DOHH2 (cell line): ENCODE measurements around the gene ARHGEF7.

Experiments
- EZH2phosphoT487 ChIP-seq: fragments of 200-600 bp; sonication (generic); IDR thresholded peaks from 2 replicates; pipeline ENCODE4 v1.6.1; 2017; ENCODE audit warnings: borderline replicate concordance, mild to moderate bottlenecking, antibody characterized with exemption, low read length, moderate library complexity, mixed read lengths
- TF ChIP-seq, protein P1 (sequence below): fragments of 200-600 bp; sonication (generic); IDR thresholded peaks from one replicate; pipeline ENCODE4 v1.5.1; 2014; ENCODE audit warnings: antibody characterized with exemption, mild to moderate bottlenecking, low read depth, low read length; ENCODE audit not compliant: poor library complexity, severe bottlenecking

DNA sequence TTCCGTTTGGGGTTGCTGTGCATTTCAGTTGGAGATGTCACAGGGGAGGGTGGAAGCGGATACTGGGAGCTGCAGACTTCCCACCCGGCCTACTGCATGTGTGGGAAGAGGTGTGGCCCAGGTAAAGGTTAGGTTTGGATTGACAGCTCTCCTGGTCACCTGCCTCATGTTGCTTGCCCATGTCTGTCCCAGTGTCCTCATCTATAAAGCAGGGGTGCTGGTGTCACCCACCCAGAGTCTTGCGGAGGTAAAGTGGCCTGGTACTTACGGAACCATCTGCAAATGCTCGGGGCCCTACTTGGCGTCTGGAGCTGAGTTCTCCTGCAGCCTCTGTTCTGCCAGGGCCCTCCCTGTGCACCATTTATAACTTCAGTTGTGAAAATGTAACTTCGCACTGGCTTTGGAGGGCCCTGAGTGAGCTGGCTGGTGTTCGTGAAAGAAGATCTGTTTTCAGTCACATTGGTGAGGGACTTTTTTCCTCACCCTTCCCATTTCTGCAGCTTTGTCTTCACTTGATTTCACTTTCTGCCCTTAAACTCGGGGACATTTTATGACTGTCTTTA, 140.2 kb downstream of the ARHGEF7 start:
- no peak for TF ChIP-seq EZH2phosphoT487
- TF ChIP-seq, protein P1, sequence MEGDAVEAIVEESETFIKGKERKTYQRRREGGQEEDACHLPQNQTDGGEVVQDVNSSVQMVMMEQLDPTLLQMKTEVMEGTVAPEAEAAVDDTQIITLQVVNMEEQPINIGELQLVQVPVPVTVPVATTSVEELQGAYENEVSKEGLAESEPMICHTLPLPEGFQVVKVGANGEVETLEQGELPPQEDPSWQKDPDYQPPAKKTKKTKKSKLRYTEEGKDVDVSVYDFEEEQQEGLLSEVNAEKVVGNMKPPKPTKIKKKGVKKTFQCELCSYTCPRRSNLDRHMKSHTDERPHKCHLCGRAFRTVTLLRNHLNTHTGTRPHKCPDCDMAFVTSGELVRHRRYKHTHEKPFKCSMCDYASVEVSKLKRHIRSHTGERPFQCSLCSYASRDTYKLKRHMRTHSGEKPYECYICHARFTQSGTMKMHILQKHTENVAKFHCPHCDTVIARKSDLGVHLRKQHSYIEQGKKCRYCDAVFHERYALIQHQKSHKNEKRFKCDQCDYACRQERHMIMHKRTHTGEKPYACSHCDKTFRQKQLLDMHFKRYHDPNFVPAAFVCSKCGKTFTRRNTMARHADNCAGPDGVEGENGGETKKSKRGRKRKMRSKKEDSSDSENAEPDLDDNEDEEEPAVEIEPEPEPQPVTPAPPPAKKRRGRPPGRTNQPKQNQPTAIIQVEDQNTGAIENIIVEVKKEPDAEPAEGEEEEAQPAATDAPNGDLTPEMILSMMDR, result no peak
